ENCODE results near the gene TRAF5.

DNA sequence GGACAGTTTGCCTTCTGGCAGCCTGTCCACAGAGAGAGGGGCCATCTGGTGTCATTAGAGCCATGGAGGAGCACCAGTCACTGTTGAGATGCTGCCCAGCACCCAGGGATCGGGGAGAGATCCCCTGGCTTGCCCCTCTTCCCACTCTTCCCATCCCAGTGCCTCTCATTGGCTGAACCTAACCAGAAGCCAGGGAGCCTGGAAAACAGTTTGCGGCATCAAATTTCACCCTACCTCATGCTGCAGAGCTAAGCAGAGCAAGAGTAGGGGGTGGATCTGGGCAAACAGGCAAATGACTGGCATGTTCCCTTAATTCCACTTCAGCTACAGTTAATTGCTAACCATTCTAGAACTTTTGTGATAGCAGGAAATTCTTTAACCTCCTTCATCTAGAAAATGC, 19.1 kb downstream of the TRAF5 start:
- TF ChIP-seq, protein P1, sequence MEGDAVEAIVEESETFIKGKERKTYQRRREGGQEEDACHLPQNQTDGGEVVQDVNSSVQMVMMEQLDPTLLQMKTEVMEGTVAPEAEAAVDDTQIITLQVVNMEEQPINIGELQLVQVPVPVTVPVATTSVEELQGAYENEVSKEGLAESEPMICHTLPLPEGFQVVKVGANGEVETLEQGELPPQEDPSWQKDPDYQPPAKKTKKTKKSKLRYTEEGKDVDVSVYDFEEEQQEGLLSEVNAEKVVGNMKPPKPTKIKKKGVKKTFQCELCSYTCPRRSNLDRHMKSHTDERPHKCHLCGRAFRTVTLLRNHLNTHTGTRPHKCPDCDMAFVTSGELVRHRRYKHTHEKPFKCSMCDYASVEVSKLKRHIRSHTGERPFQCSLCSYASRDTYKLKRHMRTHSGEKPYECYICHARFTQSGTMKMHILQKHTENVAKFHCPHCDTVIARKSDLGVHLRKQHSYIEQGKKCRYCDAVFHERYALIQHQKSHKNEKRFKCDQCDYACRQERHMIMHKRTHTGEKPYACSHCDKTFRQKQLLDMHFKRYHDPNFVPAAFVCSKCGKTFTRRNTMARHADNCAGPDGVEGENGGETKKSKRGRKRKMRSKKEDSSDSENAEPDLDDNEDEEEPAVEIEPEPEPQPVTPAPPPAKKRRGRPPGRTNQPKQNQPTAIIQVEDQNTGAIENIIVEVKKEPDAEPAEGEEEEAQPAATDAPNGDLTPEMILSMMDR (IDR thresholded peaks at IDR 0.05; ENCODE audit: insufficient read depth, low read depth, low read length): no peak
- TF ChIP-seq EZH2 (IDR thresholded peaks at IDR 0.05; ENCODE audit: insufficient read depth, low read length): no peak

Measured in astrocyte (in vitro differentiated cells and primary cell).